Fibroblast of the aortic adventitia (primary cell): ENCODE results near the gene TPRN. TPM values are rescaled to one million over a fixed set of nuclear protein-coding genes. Genes with fewer than 3 reads are reported as not detected.

ENCODE experiments used
- DNase-seq: peaks from one replicate; pipeline ENCODE4 v3.0.0-alpha.2; 2010; ENCODE audit warnings: low read depth
- H3K4me3 ChIP-seq: 2 replicates; pipeline ENCODE4 v1.5.1; 2011; ENCODE audit warnings: low read depth, mild to moderate bottlenecking, control low read depth, low read length, moderate library complexity
- CTCF ChIP-seq: IDR thresholded peaks from 2 replicates; pipeline ENCODE4 v1.5.1; 2011; ENCODE audit warnings: mild to moderate bottlenecking, low read length, control low read depth, inconsistent platforms; ENCODE audit not compliant: insufficient read depth
- total RNA-seq: library from RNA; depleted of rRNA; stranded (reverse); fragments of >200 nt; gene quantifications from 2 replicates; pipeline ENCODE4 v1.2.3, GENCODE V29; 2012; ENCODE audit warnings: low replicate concordance

TPRN gene
- total RNA-seq, 1 donor, result 8.0 TPM

GRCh38 chr9:137164370-137165249, 35.9 kb downstream of the TPRN start:
- DNase-seq, result no peak
- no peak overlapping the region for H3K4me3 ChIP-seq
- no peak for TF ChIP-seq CTCF

GRCh38 chr9:137163805-137164204, 36.7 kb downstream of the TPRN start:
- no peak overlapping the region for H3K4me3 ChIP-seq
- no peak for DNase-seq
- no peak for TF ChIP-seq CTCF

GRCh38 chr9:137163365-137163715, 37.2 kb downstream of the TPRN start:
- DNase-seq, result no peak
- no peak for TF ChIP-seq CTCF
- peak overlapping the region; percentile 42 for H3K4me3 ChIP-seq

GRCh38 chr9:137162505-137163364, 37.8 kb downstream of the TPRN start:
- peak overlapping the region; percentile 42 for H3K4me3 ChIP-seq
- DNase-seq, result peak; percentile 6
- no peak for TF ChIP-seq CTCF

- no peak for DNase-seq
- TF ChIP-seq CTCF, result no peak
Measured at GRCh38 chr9:137161558-137162486, 38.7 kb downstream of the TPRN start.

More at GRCh38 chr9:137161558-137162486, 38.7 kb downstream of the TPRN start:
- H3K4me3 ChIP-seq, result no peak overlapping the region
